Hepatocyte (in vitro differentiated cells): ENCODE results near the gene ADAMTS4. TPM values are rescaled to one million over a fixed set of nuclear protein-coding genes. Genes with fewer than 3 reads are reported as not detected.

Source experiments
- DNase-seq: peaks from one replicate; pipeline ENCODE4 v3.0.0-alpha.2; 2016; ENCODE audit warnings: low spot score
- H2AFZ ChIP-seq: fragments of 200-600 bp; sonication (generic); 2 replicates; pipeline ENCODE4 v1.6.0; 2016; ENCODE audit warnings: antibody characterized with exemption, mild to moderate bottlenecking
- H3K27ac ChIP-seq: fragments of 200-600 bp; sonication (generic); 2 replicates; pipeline ENCODE4 v1.5.1; 2016; ENCODE audit warnings: mild to moderate bottlenecking
- H3K27me3 ChIP-seq: fragments of 200-600 bp; sonication (generic); 2 replicates; pipeline ENCODE4 v1.6.1; 2016
- H3K36me3 ChIP-seq: fragments of 200-600 bp; sonication (generic); replicated peaks from 2 replicates; pipeline ENCODE4 v1.5.1; 2016; ENCODE audit warnings: low read depth; ENCODE audit not compliant: insufficient read depth
- H3K4me1 ChIP-seq: fragments of 200-600 bp; sonication (generic); 2 replicates; pipeline ENCODE4 v1.5.1; 2016; ENCODE audit warnings: mild to moderate bottlenecking, moderate library complexity; ENCODE audit not compliant: insufficient read depth
- H3K4me2 ChIP-seq: fragments of 200-600 bp; sonication (generic); 2 replicates; pipeline ENCODE4 v1.6.0; 2016
- H3K4me3 ChIP-seq: fragments of 200-600 bp; sonication (generic); 2 replicates; pipeline ENCODE4 v1.5.1; 2016; ENCODE audit warnings: mild to moderate bottlenecking
- H3K79me2 ChIP-seq: fragments of 200-600 bp; sonication (generic); 2 replicates; pipeline ENCODE4 v1.6.0; 2017; ENCODE audit warnings: mild to moderate bottlenecking
- H3K9me2 ChIP-seq: fragments of 200-600 bp; sonication (generic); replicated peaks from 2 replicates; pipeline ENCODE4 v1.6.0; 2017; ENCODE audit warnings: mild to moderate bottlenecking; ENCODE audit not compliant: insufficient read depth
- H3K9me3 ChIP-seq: fragments of 200-600 bp; sonication (generic); 2 replicates; pipeline ENCODE4 v1.5.1; 2016; ENCODE audit warnings: low read depth, mild to moderate bottlenecking
- H4K20me1 ChIP-seq: fragments of 200-600 bp; sonication (generic); 2 replicates; pipeline ENCODE4 v1.6.0; 2016; ENCODE audit warnings: mild to moderate bottlenecking; ENCODE audit not compliant: insufficient read depth, poor library complexity, severe bottlenecking
- EZH2 ChIP-seq: fragments of 200-600 bp; sonication (generic); IDR thresholded peaks from 2 replicates; pipeline ENCODE4 v1.6.1; 2016; ENCODE audit warnings: antibody characterized with exemption, mild to moderate bottlenecking, borderline replicate concordance
- EZH2phosphoT487 ChIP-seq: fragments of 200-600 bp; sonication (generic); IDR thresholded peaks from one replicate; pipeline ENCODE4 v1.6.1; 2018; ENCODE audit warnings: antibody characterized with exemption, mild to moderate bottlenecking, low read depth, moderate library complexity; ENCODE audit not compliant: unreplicated experiment, severe bottlenecking
- WGBS: methylation state at CpG from one replicate; pipeline ENCODE4 v1.1.6; 2016; ENCODE audit warnings: low lambda C conversion rate; ENCODE audit errors: missing lambda C conversion rate; 5-methylcytosine and 5-hydroxymethylcytosine counted together
- polyA plus RNA-seq: library from polyadenylated mRNA; unstranded; fragments of >200 nt; fragmentation: Nextera tagmentation; extraction: Ambion mirVana; gene quantifications from 2 replicates; pipeline ENCODE4 v1.2.1, GENCODE V29; 2016
- total RNA-seq: library from RNA; depleted of rRNA; stranded (reverse); fragments of >200 nt; gene quantifications from 2 replicates; pipeline ENCODE4 v1.2.3, GENCODE V29; 2014
- TF ChIP-seq, protein P1 (sequence below): fragments of 200-600 bp; sonication (generic); IDR thresholded peaks from 2 replicates; pipeline ENCODE4 v1.5.1; 2016; ENCODE audit warnings: antibody characterized with exemption, mild to moderate bottlenecking; ENCODE audit not compliant: poor library complexity

Gene ADAMTS4
- total and polyA plus RNA-seq, 2 experiments from 2014 or later: 2.3 to 6.1 TPM

DNA sequence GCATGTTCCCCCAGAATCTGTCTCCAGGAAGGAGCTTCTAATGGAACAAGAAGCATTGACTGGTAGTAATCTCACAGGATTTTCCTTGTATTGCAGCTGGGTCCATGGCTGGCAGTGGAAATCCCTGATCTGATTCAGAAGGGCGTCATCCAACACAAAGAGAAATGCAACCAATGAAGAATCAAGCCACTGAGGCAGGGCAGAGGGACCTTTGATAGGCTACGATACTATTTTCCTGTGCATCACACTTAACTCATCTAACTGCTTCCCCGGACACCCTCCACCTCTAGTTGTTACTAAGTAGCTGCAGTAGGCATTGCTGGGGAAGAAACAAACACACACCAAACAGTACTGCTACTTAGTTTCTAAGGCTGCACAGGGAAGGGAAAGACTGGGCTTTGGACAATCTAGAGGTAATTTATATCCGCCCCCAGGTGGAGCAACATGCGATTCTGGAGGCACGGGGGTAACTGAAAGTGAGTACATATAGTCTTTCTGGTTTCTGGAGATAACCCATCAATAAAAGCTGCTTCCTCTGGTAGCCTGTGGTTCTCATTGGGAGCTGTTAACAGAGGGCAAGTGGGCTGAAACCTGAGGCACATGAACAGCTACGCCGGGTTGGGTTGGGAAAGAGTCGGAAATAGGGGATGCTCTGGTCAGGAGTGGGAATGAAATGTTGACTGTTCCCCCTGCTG, 40.4 kb downstream of the ADAMTS4 start:
- H3K36me3 ChIP-seq: no peaks in the 10 kb centered on the region
- peak overlapping the region; percentile 69 for H3K27ac ChIP-seq
- WGBS: 91% methylated on average over 9 of the region's 9 CpGs
- no peaks in the 10 kb centered on the region for H3K9me2 ChIP-seq
- H3K9me3 ChIP-seq: no peaks in the 10 kb centered on the region
- H3K79me2 ChIP-seq: peaks cover 36% of the 10 kb centered on the region
- TF ChIP-seq EZH2 (no peak), EZH2phosphoT487 (no peak)
- TF ChIP-seq, protein P1, sequence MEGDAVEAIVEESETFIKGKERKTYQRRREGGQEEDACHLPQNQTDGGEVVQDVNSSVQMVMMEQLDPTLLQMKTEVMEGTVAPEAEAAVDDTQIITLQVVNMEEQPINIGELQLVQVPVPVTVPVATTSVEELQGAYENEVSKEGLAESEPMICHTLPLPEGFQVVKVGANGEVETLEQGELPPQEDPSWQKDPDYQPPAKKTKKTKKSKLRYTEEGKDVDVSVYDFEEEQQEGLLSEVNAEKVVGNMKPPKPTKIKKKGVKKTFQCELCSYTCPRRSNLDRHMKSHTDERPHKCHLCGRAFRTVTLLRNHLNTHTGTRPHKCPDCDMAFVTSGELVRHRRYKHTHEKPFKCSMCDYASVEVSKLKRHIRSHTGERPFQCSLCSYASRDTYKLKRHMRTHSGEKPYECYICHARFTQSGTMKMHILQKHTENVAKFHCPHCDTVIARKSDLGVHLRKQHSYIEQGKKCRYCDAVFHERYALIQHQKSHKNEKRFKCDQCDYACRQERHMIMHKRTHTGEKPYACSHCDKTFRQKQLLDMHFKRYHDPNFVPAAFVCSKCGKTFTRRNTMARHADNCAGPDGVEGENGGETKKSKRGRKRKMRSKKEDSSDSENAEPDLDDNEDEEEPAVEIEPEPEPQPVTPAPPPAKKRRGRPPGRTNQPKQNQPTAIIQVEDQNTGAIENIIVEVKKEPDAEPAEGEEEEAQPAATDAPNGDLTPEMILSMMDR: no peak
- H3K4me2 ChIP-seq: peak overlapping the region; percentile 94
- DNase-seq: no peak
- H4K20me1 ChIP-seq: no peaks in the 10 kb centered on the region
- peaks cover 8% of the 10 kb centered on the region for H3K4me1 ChIP-seq
- H2AFZ ChIP-seq: no peak overlapping the region
- H3K4me3 ChIP-seq: no peak overlapping the region
- no peaks in the 10 kb centered on the region for H3K27me3 ChIP-seq

DNA sequence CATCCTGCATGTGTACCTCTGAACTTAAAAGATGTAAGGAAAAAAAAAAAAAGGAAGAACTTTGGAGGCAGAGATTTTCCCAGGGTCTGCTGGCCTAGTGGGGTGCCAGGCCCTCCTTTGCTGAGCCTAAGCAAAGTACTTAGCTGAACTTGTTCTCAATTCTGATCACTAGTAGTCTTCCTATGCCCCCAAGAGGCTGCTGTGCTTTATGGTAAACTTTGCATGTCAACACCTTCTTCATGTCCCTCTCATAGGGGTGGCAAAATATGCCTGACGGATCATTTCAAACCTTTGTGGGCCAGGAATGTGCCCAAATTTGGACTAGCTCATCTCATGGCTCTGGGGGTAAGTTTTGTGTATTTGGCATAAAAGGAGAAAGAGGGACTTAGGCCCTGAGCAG, 41.0 kb downstream of the ADAMTS4 start:
- no peak overlapping the region for H3K4me3 ChIP-seq
- peaks cover 8% of the 10 kb centered on the region for H3K4me1 ChIP-seq
- no peak overlapping the region for H2AFZ ChIP-seq
- DNase-seq: no peak
- H3K9me3 ChIP-seq: no peaks in the 10 kb centered on the region
- no peak overlapping the region for H3K4me2 ChIP-seq
- WGBS: 96% methylated on average over 1 of the region's 1 CpG
- H3K36me3 ChIP-seq: no peaks in the 10 kb centered on the region
- no peaks in the 10 kb centered on the region for H4K20me1 ChIP-seq
- peaks cover 36% of the 10 kb centered on the region for H3K79me2 ChIP-seq
- H3K27ac ChIP-seq: no peak overlapping the region
- no peak for TF ChIP-seq EZH2phosphoT487
- TF ChIP-seq, protein P1: no peak
- TF ChIP-seq EZH2: no peak
- H3K27me3 ChIP-seq: no peaks in the 10 kb centered on the region
- no peaks in the 10 kb centered on the region for H3K9me2 ChIP-seq

DNA sequence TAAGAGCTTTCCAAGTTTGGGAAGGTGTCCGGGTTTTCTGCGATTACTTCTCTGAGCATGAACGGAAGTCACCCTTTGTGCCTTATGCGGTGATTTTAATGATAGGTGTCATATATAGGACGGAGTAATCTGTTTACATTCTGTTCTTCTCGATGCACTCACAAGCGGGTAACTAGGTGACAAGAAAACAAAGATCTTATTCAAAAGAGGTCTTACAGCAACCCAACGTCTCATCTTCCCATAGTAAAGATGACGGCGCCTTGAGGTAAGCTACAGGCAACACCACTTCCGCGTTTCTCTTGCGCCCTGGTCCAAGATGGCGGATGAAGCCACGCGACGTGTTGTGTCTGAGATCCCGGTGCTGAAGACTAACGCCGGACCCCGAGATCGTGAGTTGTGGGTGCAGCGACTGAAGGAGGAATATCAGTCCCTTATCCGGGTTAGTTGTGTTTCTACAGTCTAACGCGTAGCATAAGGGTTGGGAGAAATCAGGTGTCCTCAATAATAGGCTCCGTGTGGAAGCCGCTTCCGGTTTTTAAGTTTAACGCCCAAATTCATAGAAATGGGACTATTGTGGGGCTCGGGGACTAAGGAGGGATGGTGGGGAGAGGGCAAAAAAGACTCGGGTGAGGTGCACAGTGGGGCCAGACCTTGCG, 45.0 kb downstream of the ADAMTS4 start, which contains the start of gene UFC1:
Gene UFC1 (plus strand): TSS at position 297 of the 656 bp plus-strand sequence. CDS start 20 bp downstream, at position 317.
- H3K27me3 ChIP-seq: no peaks in the 10 kb centered on the region
- H3K9me3 ChIP-seq: no peaks in the 10 kb centered on the region
- H3K79me2 ChIP-seq: peaks cover 19% of the 10 kb centered on the region
- no peaks in the 10 kb centered on the region for H4K20me1 ChIP-seq
- TF ChIP-seq EZH2phosphoT487 (no peak), EZH2 (no peak)
- TF ChIP-seq, protein P1: no peak
- no peaks in the 10 kb centered on the region for H3K36me3 ChIP-seq
- WGBS: under 1% methylated on average over 33 of the region's 33 CpGs
- no peaks in the 10 kb centered on the region for H3K9me2 ChIP-seq
- peak; percentile 88 for DNase-seq
- H3K4me2 ChIP-seq: peak within 1 kb of the TSS; percentile 80
- H3K4me3 ChIP-seq: peak within 1 kb of the TSS; percentile 65
- peak within 1 kb of the TSS; percentile 97 for H3K27ac ChIP-seq
- H3K4me1 ChIP-seq: peaks cover 8% of the 10 kb centered on the region
- H2AFZ ChIP-seq: peak within 1 kb of the TSS; percentile 59
